NOMO-1 treated with DMSO at 0.1 percent for 48 hours (cell line): ENCODE results near the gene SSBP3.

Source experiments
- DNase-seq: peaks from one replicate; lab custom pipeline; 2025; ENCODE audit not compliant: unreplicated experiment; lab: John Stamatoyannopoulos, UW

SSBP3 gene

GRCh38 chr1:54312796-54313316 is 93.3 kb downstream of the SSBP3 start:
- DNase-seq: no peak

GRCh38 chr1:54311506-54311905 is 94.7 kb downstream of the SSBP3 start:
- no peak for DNase-seq

GRCh38 chr1:54310439-54311328 is 95.5 kb downstream of the SSBP3 start:
- peak; percentile 5 for DNase-seq

- no peak for DNase-seq
Measured at GRCh38 chr1:54309631-54310366, 96.4 kb downstream of the SSBP3 start.

GRCh38 chr1:54307305-54307704 is 98.9 kb downstream of the SSBP3 start:
- DNase-seq: no peak

- no peak for DNase-seq
Measured at GRCh38 chr1:54305906-54306514, 100.2 kb downstream of the SSBP3 start.

- DNase-seq: no peak
Measured at GRCh38 chr1:54304518-54304917, 101.7 kb downstream of the SSBP3 start.

GRCh38 chr1:54302951-54303843 is 103.0 kb downstream of the SSBP3 start:
- no peak for DNase-seq

GRCh38 chr1:54302549-54302948 is 103.6 kb downstream of the SSBP3 start:
- no peak for DNase-seq

- no peak for DNase-seq
Measured at GRCh38 chr1:54301497-54301896, 104.7 kb downstream of the SSBP3 start.

GRCh38 chr1:54300401-54300800 is 105.8 kb downstream of the SSBP3 start:
- no peak for DNase-seq

GRCh38 chr1:54299037-54299436 is 107.2 kb downstream of the SSBP3 start:
- DNase-seq: no peak

- DNase-seq: no peak
Measured at GRCh38 chr1:54298284-54299033, 107.7 kb downstream of the SSBP3 start.

- DNase-seq: no peak
Measured at GRCh38 chr1:54297596-54298283, 108.5 kb downstream of the SSBP3 start.

- no peak for DNase-seq
Measured at GRCh38 chr1:54296666-54297065, 109.5 kb downstream of the SSBP3 start.

GRCh38 chr1:54294887-54295286 is 111.3 kb downstream of the SSBP3 start:
- no peak for DNase-seq

- DNase-seq: no peak
Measured at GRCh38 chr1:54292002-54292911, 113.9 kb downstream of the SSBP3 start.
